Right hindlimb (tissue), 1 donor: Measurements from ENCODE around the gene OR56B1.
A peak's percentile ranks its signal among the peaks of the same experiment; 100 is the strongest.
"Not testable (repeated sequence)": the region's sequence is repeated elsewhere in the genome, so short reads cannot be mapped to it uniquely, and the experiment has no call there.

Experiments
- DNase-seq: peaks from one replicate; pipeline ENCODE4 v3.0.0-alpha.2; 2018

The OR56B1 gene

GRCh38 chr11:5736396-5736795 is at the start of gene OR56B1:
OR56B1 (plus strand) TSS chr11:5736448; CDS start chr11:5736517, 69 bp downstream.
- DNase-seq = no peak

- no peak for DNase-seq
These were observed 47.8 kb upstream of the OR56B1 start for GRCh38 chr11:5688482-5688881.

- peak; percentile 59 for DNase-seq
These were observed 46.7 kb upstream of the OR56B1 start, which contains the start of gene TRIM22 for GRCh38 chr11:5689551-5689983. TRIM22 (plus strand) TSS chr11:5689790; CDS start chr11:5696233, 6,443 bp downstream.

- no peak for DNase-seq
These were observed 46.0 kb upstream of the OR56B1 start for GRCh38 chr11:5690216-5690615.

- no peak for DNase-seq
These were observed 45.5 kb upstream of the OR56B1 start for GRCh38 chr11:5690736-5691135.

- not testable (repeated sequence) for DNase-seq
These were observed 44.8 kb upstream of the OR56B1 start for GRCh38 chr11:5691238-5691963.

- DNase-seq = no peak
These were observed 44.3 kb upstream of the OR56B1 start for GRCh38 chr11:5691964-5692361.

- DNase-seq = no peak
These were observed 41.6 kb upstream of the OR56B1 start for GRCh38 chr11:5694642-5695041.

- DNase-seq = no peak
These were observed 40.7 kb upstream of the OR56B1 start for GRCh38 chr11:5695580-5695979.

GRCh38 chr11:5696210-5696609 is 40.0 kb upstream of the OR56B1 start:
- no peak for DNase-seq

GRCh38 chr11:5698281-5698680 is 38.0 kb upstream of the OR56B1 start:
- no peak for DNase-seq

GRCh38 chr11:5700421-5701054 is 35.7 kb upstream of the OR56B1 start:
- DNase-seq = no peak

- no peak for DNase-seq
These were observed 35.1 kb upstream of the OR56B1 start for GRCh38 chr11:5701055-5701577.

- DNase-seq = no peak
These were observed 32.3 kb upstream of the OR56B1 start for GRCh38 chr11:5703741-5704536.

GRCh38 chr11:5705688-5706087 is 30.6 kb upstream of the OR56B1 start:
- DNase-seq = no peak

- DNase-seq = no peak
These were observed 23.7 kb upstream of the OR56B1 start for GRCh38 chr11:5712507-5712906.

GRCh38 chr11:5713695-5714094 is 22.6 kb upstream of the OR56B1 start:
- DNase-seq = no peak

- not testable (repeated sequence) for DNase-seq
These were observed 19.7 kb upstream of the OR56B1 start for GRCh38 chr11:5716518-5716917.

GRCh38 chr11:5719703-5720495 is 16.3 kb upstream of the OR56B1 start:
- DNase-seq = no peak

- DNase-seq = no peak
These were observed 13.6 kb upstream of the OR56B1 start for GRCh38 chr11:5722622-5723021.

- DNase-seq = no peak
These were observed 9.9 kb upstream of the OR56B1 start for GRCh38 chr11:5726351-5726750.

GRCh38 chr11:5727691-5728090 is 8.6 kb upstream of the OR56B1 start:
- no peak for DNase-seq
